Sciatic nerve (tissue), 2 donors: ENCODE measurements around the gene CTNNA3. TPM values are rescaled to one million over a fixed set of nuclear protein-coding genes. Genes with fewer than 3 reads are reported as not detected.

Experiments
- ATAC-seq: fragments of 200-7000 bp; cut with Tn5 transposase; one replicate; pipeline ENCODE4 v1.9.1; 2020; ENCODE audit warnings: mild to moderate bottlenecking, moderate library complexity
- DNase-seq: peaks from one replicate; pipeline ENCODE4 v3.0.0-alpha.2; 2020; ENCODE audit warnings: low spot score
- intact Hi-C: fragments of 100-400 bp; cut with DNase I; formaldehyde crosslinking; loops from one replicate; pipeline ENCODE4 v1.14.2; 2022
- total RNA-seq: library from RNA; stranded (reverse); fragmentation: NEBNext Ultra II Directional; extraction: Animal tissue kit (Norgen Biotek cat#: 25700); gene quantifications from one replicate; pipeline ENCODE4 v1.2.1, GENCODE V29; 2021
- donor health status: DM: no; HTN: no; CAD: no.
- donor health status: DM: no; HTN: no; CAD: no.

The CTNNA3 gene
- total RNA-seq, 1 donor from 2014 or later: 89.6 TPM

- DNase-seq: no peak
- intact Hi-C loops: no loop called here
- ATAC-seq: no peak
Observed at GRCh38 chr10:66622050-66622449, 1073.9 kb downstream of the CTNNA3 start.

GRCh38 chr10:66604195-66604594, 1091.8 kb downstream of the CTNNA3 start:
- ATAC-seq (no peak), DNase-seq (no peak)
- intact Hi-C loops: no loop called here

- intact Hi-C loops: no loop called here
- ATAC-seq (no peak), DNase-seq (no peak)
Observed at GRCh38 chr10:66591865-66592264, 1104.1 kb downstream of the CTNNA3 start.

- intact Hi-C loops: no loop called here
- DNase-seq: no peak
- no peak for ATAC-seq
Observed at GRCh38 chr10:66587680-66588050, 1108.3 kb downstream of the CTNNA3 start.

- no peak for ATAC-seq
- DNase-seq: no peak
- intact Hi-C loops: no loop called here
Observed at GRCh38 chr10:66586897-66587679, 1108.9 kb downstream of the CTNNA3 start.

GRCh38 chr10:66586073-66586472, 1109.9 kb downstream of the CTNNA3 start:
- DNase-seq (no peak), ATAC-seq (no peak)
- intact Hi-C loops: no loop called here

GRCh38 chr10:66575251-66575855, 1120.6 kb downstream of the CTNNA3 start:
- no peak for ATAC-seq
- intact Hi-C loops: no loop called here
- DNase-seq: no peak

GRCh38 chr10:66572700-66573099, 1123.3 kb downstream of the CTNNA3 start:
- DNase-seq (no peak), ATAC-seq (no peak)
- intact Hi-C loops: loop anchor here (5.0 kb wide), 1 partner anchor 1525 kb away; no protein-coding TSS in a partner anchor

- intact Hi-C loops: no loop called here
- ATAC-seq (no peak), DNase-seq (no peak)
Observed at GRCh38 chr10:66565999-66566398, 1130.0 kb downstream of the CTNNA3 start.

- intact Hi-C loops: no loop called here
- ATAC-seq: no peak
- no peak for DNase-seq
Observed at GRCh38 chr10:66564287-66564686, 1131.7 kb downstream of the CTNNA3 start.

GRCh38 chr10:66555061-66555460, 1140.9 kb downstream of the CTNNA3 start:
- ATAC-seq: no peak
- intact Hi-C loops: no loop called here
- DNase-seq: no peak

GRCh38 chr10:66552331-66552730, 1143.7 kb downstream of the CTNNA3 start:
- intact Hi-C loops: no loop called here
- ATAC-seq: no peak
- no peak for DNase-seq

- ATAC-seq (no peak), DNase-seq (no peak)
- intact Hi-C loops: no loop called here
Observed at GRCh38 chr10:66550351-66550750, 1145.6 kb downstream of the CTNNA3 start.

- intact Hi-C loops: no loop called here
- no peak for ATAC-seq
Observed at GRCh38 chr10:66538908-66539307, 1157.1 kb downstream of the CTNNA3 start.

GRCh38 chr10:66538371-66538770, 1157.6 kb downstream of the CTNNA3 start:
- DNase-seq (no peak), ATAC-seq (no peak)
- intact Hi-C loops: no loop called here

More at GRCh38 chr10:66538908-66539307, 1157.1 kb downstream of the CTNNA3 start:
- DNase-seq: no peak

GRCh38 chr10:66537186-66537585, 1158.8 kb downstream of the CTNNA3 start:
- DNase-seq (no peak), ATAC-seq (no peak)
- intact Hi-C loops: no loop called here

GRCh38 chr10:66535439-66535838, 1160.6 kb downstream of the CTNNA3 start:
- no peak for DNase-seq
- intact Hi-C loops: no loop called here
- ATAC-seq: no peak

GRCh38 chr10:66534866-66535265, 1161.1 kb downstream of the CTNNA3 start:
- intact Hi-C loops: no loop called here
- DNase-seq (no peak), ATAC-seq (no peak)

- intact Hi-C loops: no loop called here
- DNase-seq (no peak), ATAC-seq (no peak)
Observed at GRCh38 chr10:66521506-66521905, 1174.5 kb downstream of the CTNNA3 start.

GRCh38 chr10:66519616-66520015, 1176.4 kb downstream of the CTNNA3 start:
- intact Hi-C loops: no loop called here
- DNase-seq (no peak), ATAC-seq (no peak)

- ATAC-seq (no peak), DNase-seq (no peak)
- intact Hi-C loops: no loop called here
Observed at GRCh38 chr10:66514666-66515065, 1181.3 kb downstream of the CTNNA3 start.
